NCI-H2196 (cell line): ENCODE results near the gene SLC11A2.
"Not testable (repeated sequence)": the region's sequence is repeated elsewhere in the genome, so short reads cannot be mapped to it uniquely, and the experiment has no call there.

Source experiments
- DNase-seq: peaks from one replicate; lab custom pipeline; 2025; ENCODE audit not compliant: unreplicated experiment; lab: John Stamatoyannopoulos, UW

SLC11A2 gene

DNA sequence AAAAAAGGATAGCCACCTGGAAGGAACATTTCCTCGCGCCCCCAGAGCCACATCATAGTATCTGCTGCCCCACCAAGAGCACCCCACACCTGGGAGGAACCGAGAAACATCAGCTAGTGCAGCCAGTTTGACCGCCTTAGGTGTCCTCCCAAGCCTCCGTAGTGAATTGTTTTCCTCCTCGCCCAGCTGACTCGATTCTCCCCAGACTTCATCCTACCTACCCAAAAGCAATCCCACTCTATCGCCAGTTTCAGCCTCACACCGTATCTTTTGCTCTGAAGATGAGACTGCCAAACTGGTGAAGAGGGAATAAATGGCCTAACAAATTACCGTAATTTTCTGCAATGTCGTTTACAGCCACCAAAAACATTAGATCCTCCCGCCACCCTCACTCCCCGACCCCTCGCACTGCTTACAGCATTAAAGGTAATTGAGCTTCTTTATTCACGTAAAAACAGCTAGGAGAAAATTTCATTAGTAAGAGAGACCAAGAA, 1.2 kb upstream of the SLC11A2 start:
- no peak for DNase-seq

DNA sequence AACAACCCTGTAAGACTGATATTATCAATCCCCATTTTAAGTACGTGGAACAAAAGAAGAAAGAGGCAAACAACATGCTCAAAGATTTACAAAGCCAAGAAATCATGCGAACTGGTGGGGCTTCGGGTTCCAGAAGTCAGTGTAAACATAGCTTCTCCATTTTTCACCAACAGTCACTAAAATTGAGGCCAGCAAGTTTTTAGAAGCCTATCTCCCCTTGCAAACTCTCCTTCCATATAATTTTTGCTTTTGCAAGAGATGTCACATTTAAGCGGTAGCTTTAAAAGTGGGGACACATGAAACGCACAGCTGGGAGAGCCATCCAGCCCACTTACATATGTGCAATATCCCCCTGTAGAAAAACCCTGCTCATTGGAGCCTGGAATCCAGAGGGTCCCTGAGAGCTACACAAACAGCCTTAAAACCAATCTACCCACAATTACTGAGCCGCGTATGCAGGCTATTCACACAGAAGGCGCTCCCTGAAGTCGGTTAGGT, 797 bp downstream of the SLC11A2 start:
- DNase-seq = no peak

DNA sequence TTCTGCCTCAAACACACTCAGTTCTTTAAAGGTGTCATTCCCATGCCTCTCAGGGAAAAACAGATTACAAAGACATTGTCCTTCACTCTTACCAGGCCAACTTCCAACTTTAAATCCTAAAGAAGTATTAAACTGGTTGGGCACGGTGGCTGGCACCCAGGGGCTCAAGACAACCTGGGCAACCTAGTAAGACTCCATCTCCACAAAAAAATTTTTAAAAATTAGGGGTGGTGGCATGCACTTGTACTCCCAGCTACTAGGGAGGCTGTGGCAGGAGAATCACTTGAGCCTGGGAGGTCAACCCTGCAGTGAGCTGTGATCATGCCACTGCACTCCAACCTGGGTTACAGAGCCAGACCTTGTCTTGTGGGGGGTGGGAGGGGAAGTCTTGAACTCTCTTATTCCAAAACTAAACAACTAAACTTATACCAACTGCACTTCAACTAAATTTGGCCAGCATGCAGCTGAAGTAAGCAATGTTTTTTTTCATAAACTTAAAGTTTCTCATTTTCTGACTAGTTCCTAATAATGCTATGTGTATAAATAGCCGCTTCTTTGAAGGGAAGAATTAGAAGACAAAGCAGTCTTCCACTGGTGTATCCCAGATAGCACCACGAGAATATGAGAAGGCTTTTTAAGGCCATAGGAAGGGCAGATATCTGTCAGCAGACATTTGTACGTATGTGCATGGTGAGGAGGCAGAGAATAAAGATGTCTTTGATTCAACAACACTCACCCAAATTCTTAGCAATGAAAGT, 2.4 kb downstream of the SLC11A2 start:
- no peak for DNase-seq

DNA sequence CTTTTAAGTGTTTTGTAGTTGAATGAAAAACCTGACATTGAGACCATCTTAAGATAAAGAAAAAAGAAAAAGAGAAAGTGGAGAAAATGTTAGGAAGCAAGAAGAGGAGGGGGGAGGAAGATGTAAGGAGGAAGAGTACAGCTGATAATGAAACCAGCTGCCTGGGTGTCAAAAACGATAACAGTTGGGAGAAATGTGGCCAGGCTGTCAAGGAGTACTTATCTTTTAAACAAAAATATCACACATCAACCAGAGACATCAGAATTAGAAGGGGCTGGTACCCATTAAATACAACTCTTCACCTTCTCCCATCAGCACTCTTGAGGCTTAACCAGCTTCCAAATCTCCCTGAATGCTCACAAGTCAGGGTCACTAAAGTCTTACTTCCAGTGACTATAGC, 4.5 kb downstream of the SLC11A2 start:
- DNase-seq = no peak

DNA sequence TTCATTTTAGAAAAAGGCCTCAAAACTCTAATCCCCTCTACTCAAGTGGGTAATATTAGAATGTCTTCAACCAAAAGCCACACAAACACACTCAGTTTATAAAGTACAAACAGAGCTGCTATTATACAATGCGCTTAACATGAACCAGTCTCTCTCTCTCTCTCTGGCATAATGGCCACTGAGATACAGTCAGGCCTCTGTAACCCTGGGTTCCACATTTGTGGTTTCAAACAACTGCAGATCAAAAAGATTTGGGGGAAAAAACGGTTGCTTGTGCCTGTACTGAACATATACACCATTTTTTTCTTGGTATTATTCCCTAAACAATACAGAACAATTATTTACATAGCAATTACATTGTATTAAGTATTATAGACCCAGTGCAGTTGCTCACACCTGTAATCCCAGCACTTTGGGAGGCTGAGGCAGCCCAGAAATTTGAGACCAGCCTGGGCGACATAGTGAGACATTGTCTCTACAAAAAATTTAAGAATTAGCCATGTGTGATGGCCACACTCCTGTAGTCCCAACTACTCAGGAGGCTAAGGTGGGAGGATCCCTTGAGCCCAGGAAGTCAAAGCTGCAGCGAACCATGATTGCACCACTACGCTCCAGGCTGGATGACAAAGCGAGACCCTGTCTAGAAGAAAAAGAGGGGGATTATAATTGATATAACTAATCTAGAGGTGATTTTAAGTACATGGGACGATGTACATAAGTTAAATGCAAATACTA, 5.6 kb downstream of the SLC11A2 start:
- DNase-seq = no peak

DNA sequence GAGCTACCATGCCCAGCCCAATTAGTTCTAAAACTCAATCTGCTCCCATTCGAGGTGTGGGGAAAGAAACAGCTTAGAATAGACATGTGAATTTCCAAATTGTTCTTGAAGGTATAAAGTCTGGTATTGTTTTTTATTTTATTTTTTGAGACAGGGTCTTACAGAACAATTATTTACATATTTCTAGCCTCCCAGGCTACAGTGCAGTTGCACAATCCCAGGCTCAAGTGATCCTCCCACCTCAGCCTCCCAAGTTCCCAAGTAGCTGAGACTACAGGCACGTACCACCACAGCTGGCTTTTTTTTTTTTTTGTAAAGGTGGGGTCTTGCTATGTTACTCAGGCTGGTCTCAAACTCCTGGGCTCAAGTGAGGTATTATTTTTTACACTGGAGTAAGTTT, 6.3 kb downstream of the SLC11A2 start:
- DNase-seq = no peak

DNA sequence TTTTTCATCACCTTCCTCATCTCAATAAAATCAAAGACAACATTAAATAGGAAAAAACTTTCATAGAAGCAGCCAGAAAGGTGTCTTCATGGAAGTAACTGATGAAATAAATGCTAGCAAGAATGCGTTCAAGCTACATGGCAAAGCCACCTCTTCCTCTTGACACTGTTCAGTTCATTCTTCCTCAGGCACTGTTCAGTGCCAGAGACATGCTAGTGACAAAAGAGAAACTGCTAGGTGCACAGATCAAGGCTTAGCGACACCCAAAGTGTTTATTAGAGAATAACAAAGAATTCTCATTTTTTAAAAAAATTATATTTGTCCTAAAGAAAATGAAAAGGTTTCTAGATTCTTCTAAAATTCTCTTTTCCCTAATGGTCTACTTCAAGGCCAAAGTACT, 7.2 kb downstream of the SLC11A2 start:
- DNase-seq = no peak

DNA sequence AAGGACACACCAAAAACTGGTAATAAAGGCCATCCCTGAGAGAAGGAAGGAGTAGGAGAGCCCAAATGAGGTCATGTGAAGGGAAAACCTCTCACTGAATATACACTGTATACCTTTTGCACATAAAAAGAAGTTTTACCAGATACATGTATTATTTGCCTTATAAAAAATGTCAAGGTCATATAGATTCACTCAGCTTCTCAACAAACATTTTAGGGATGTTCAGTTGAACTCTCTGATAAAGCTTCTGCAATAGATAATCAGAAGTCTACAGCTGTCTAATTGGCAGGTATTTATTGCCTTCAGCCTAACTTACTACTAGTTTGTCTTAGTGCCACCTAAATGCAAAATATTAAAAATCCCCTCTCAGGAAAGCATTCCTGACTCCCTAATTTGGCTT, 8.7 kb downstream of the SLC11A2 start:
- no peak for DNase-seq

DNA sequence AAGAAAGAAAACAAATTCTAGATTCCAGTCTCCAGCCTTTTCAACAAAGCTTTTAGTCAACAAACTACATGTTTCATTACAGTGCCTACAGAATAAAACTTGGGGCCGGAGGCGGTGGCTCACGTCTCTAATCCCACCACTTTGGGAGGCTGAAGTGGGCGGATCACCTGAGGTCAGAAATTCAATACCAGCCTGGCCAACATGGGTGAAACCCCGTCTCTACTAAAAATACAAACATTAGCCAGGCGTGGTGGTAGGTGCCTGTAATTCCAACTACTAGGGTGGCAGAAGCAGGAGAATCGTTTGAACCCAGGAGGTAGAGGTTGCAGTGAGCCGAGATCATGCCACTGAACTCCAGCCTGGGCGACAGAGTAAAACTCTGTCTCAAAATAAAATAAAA, 11.7 kb downstream of the SLC11A2 start:
- not testable (repeated sequence) for DNase-seq

DNA sequence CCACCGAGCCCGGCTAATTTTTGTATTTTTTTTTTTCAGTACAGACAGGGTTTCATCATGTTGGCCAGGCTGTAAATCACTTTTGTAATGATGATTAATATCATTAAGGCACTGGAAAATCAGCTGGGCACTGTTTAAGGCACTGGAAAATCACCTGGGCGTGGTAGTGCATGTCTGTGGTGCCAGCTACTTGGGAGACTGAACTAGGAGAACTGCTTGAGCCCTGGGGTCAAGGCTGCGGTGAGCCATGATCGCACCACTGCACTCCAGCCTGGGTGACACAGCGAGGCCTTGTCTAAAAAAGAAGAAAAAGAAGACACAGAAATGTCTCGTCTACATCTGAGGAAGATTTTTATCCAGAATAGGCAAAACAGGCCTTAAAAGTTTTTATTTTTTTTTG, 12.7 kb downstream of the SLC11A2 start:
- no peak for DNase-seq

DNA sequence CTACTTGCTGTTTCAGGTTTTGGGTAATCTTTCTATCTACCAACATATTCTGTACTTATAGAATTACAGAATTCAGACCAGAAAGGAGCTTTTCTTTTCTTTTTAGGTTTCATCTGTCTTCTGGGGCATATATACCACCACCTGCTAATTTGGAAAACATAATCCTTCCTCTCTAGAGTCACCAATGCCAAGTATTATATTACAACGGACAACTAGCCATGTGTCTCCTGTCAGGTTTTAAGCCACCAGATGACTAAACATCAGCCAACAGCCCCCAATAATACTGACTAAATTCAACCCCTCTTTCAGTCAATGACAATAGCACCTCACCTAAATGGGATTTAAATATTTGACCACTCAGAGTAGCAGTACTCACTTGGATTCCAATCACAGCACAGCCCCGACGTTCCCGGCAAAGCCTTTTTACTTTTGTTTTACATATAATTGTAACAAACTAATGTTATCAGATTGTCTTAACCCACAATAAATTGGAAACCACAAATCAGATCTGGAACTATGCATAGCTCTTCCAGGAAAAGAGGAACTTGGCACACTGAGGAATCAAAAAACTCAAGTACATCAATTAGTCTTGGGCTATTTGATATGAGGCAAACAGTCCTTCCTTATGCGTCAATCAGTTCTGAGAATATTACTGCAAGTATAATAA, 13.5 kb downstream of the SLC11A2 start:
- peak; percentile 26 for DNase-seq

DNA sequence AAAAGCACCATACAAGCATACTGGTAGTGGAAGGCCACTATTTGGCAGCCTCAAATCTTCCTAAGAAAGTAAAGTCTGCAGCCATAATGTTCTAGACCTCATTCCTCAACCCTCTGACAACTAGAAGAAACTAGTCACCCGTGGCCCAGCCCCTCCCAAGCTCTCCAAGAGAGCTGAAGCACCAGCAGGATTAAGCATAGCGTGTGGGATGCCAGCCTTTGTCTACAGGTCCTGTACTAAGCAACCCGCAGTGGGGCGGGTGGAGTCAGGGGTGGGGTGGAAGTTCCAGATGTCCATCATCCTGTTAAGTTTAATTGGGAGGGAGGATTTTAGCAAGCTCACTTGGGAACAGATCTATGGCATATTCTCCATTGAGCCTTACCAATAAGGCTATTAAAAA, 14.2 kb downstream of the SLC11A2 start:
- no peak for DNase-seq

DNA sequence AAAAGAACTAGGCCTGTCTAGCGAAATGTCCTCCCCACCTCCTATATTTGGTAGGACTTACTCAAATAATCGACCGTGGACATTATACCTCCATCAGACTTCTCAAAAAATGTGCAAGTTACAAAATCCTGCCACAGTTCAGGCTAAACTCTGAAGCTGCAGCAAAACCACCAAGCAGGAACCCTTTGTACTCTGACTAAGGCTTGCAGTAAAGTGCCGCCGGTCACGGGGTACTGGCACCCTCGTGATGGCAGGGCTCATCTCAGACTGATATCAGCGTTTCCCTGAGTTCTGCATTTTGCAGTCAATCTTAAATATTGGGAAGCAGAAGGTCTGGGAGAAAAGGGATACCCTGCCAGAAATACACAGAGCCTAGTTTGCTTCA, 17.1 kb downstream of the SLC11A2 start:
- no peak for DNase-seq

DNA sequence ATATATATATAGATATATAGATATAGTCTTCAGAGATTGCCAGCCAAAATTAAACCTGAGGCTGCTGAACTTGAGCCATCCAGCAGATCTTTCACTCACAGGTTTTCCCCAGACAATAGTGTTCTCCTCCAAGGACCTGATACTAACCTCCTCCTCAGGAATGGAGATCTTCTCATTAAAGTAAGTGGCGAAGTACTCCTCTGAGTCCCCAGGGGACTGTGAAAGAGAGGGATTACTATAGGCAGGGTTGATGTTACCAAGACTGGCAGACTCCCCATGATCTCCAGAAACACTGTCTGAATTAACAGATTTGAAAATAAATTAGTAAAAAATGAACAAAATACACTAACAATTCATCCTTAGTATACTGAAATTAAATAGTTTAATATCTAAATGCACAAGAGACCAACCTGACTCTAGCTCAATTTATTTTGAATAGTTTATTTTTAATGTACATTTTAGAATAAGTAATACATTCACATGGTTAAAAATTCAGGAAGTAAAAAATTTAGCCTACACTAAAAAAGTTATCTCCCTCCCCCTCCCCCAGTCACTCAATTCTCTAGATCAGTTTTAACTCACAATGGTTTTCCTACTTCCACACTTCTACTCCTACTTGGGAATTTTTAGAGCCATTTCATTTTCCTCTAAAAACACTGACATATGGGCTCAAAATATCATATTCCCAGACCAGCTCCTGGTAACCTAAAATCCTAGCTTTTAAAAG, 17.7 kb downstream of the SLC11A2 start:
- no peak for DNase-seq

DNA sequence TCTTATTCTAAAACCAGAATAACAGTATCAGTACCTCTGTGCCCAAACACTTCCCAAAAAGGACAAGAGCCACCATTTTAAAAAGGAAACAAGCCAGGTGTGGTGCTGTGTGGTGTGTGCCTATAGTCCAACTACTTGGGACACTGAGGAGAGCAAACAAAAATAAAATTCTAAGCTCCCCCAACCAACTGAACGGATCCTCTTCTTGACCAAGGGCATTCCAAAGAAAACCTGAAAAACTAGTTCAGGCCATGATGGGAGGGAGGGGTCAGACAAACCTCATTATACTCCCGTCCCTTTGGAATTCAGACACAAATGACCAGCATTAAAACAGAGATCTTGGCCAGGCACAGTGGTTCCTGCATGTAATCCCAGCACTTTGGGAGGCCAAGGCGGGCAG, 20.5 kb downstream of the SLC11A2 start:
- DNase-seq = peak; percentile 31

DNA sequence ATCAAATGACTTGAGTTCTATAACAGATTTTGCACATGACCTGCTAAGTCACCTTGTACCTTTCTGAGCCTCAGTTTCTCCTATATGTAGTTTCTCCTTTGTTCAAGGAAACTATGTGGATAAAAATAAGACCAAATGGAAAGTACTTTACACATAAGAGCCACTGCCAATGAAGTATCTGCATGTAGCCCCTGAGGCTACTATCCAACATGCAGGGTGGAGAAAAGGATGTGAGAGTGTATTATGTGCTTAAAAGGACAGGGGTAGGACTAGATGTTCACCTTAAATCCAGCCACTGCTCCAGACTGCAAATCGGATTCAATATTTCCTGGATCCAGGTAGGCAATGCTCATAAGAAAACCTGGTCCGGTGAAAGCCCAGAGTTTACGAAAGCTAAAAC, 21.2 kb downstream of the SLC11A2 start:
- DNase-seq = no peak

DNA sequence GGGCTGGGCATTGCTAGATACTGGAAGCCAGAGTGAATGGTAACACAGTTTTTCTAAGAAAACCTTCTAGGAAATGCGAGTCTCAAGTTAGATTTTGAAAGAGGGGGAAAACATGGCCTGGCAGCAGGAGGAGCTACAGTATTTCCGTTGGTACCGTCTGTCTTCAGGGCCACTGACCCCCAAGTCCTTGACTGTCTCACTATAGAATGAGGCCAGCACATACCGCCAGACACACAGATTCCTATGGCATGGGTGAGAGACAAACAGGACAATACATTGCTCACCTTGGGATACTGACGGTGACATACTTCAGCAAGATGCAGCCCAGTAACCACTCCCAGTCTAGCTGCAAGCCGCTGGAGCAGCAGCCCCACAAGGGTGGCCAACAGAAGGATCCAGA, 21.7 kb downstream of the SLC11A2 start:
- DNase-seq = no peak

DNA sequence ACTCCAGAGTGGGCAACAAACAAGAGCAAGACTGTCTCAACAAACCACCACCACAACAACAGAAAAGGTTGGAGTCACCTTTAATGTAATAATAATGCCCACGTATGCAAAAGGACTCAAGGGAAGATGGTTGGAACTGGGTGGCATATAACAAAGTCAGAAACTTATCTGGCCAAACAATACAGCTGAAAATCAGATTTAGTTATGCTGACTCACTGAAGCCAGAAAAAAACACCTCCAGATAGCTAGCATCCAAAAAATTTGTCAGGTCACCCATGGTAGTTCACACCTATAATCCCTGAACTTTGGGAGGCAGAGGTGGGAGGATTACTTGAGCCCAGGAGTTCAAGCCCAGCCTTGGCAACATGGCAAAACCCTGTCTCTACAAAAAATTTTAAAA, 24.4 kb downstream of the SLC11A2 start:
- DNase-seq = no peak

DNA sequence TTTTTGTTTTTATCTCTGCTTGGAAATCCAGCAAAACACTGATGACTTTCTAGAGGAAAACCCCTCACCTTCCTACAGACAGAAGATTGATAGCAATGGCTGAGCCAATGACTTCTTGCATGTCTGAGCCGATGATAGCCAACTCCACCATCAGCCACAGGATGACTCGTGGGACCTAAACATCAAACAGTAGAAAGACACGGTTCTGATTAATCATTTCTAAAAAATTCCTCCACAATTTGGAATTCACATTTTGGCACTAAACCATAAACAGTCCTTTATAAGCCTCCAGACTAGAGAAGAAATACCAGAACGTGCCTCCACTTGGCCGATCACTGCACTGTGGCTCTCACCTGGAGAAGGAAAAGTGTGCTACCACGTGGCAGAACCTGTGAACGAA, 25.9 kb downstream of the SLC11A2 start:
- DNase-seq = no peak

DNA sequence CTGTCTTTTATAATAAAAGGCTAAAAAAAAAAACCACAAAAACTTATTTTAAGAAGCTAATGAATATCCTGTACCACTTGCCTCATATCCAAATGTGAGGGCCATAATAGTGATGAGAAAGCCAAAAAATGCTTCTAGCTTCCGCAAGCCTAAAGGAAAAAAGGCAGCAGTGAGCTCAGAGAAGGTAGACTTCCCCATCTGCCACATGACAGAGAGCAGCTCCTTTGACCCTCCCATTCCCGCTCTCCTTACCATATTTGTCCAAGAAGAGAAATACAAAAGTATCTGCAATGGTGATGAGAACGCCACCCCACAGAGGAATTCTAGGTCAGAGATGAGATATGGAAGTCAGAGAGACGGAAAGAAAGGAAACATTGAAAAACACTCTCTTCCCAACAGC, 27.1 kb downstream of the SLC11A2 start:
- no peak for DNase-seq

DNA sequence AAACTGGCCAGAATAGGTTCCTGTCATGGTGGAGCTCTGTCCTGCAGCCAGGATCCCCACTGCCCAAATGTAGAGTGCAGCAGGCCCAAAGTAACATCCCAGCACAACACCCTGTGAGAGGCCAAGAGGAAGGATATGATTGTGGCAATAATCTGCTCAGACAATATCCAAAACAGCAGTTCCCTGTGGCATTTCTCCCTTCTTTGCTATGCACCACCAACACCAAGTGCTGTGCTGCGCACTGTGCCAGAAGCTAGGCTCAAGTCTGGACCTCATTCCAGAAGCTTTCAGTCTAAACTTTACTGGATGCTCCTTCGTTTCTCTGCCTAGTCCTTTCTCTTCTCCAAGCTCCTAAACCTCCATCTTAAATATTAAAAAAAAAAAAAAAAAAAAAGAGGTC, 33.4 kb downstream of the SLC11A2 start:
- DNase-seq = no peak
